Glutamatergic neuron (in vitro differentiated cells): ENCODE data around the gene SFXN1. TPM values are rescaled to one million over a fixed set of nuclear protein-coding genes. Genes with fewer than 3 reads are reported as not detected.

Experiments used
- DNase-seq: peaks from one replicate; pipeline ENCODE4 v3.0.0; 2022
- H3K27ac Mint-ChIP-seq: one replicate; pipeline ENCODE4 v1.8.0; 2020; ENCODE audit warnings: mild to moderate bottlenecking, mixed read lengths, inconsistent platforms; ENCODE audit not compliant: unreplicated experiment
- H3K27me3 Mint-ChIP-seq: one replicate; pipeline ENCODE4 v1.8.0; 2020; ENCODE audit warnings: mild to moderate bottlenecking, moderate library complexity, mixed read lengths, inconsistent platforms; ENCODE audit not compliant: unreplicated experiment
- H3K36me3 Mint-ChIP-seq: one replicate; pipeline ENCODE4 v1.8.0; 2020; ENCODE audit warnings: mild to moderate bottlenecking, mixed read lengths, inconsistent platforms; ENCODE audit not compliant: unreplicated experiment
- H3K4me1 Mint-ChIP-seq: one replicate; pipeline ENCODE4 v1.8.0; 2020; ENCODE audit warnings: mild to moderate bottlenecking, low read depth, mixed read lengths, inconsistent platforms; ENCODE audit not compliant: unreplicated experiment
- H3K4me3 Mint-ChIP-seq: one replicate; pipeline ENCODE4 v1.8.0; 2020; ENCODE audit warnings: mild to moderate bottlenecking, mixed read lengths, inconsistent platforms; ENCODE audit not compliant: unreplicated experiment
- H3K9me3 Mint-ChIP-seq: one replicate; pipeline ENCODE4 v1.8.0; 2020; ENCODE audit warnings: mild to moderate bottlenecking, moderate library complexity, mixed read lengths, inconsistent platforms; ENCODE audit not compliant: unreplicated experiment
- CTCF ChIP-seq: fragments of 200-600 bp; sonication (generic); IDR thresholded peaks from one replicate; pipeline ENCODE4 v1.5.0; 2021; ENCODE audit not compliant: partially characterized antibody, unreplicated experiment
- total RNA-seq: library from RNA; stranded (reverse); fragmentation: NEBNext Ultra II Directional; extraction: Animal tissue kit (Norgen Biotek cat#: 25700); gene quantifications from one replicate; pipeline ENCODE4 v1.2.1, GENCODE V29; 2021; ENCODE audit not compliant: unreplicated experiment

SFXN1 gene
- total RNA-seq, 1 donor from 2014 or later, result 67.7 TPM

GRCh38 chr5:175471196-175471595 lies 7.2 kb upstream of the SFXN1 start:
- no peak for DNase-seq
- no peak for TF ChIP-seq CTCF
- Mint-ChIP-seq H3K27ac (no peak overlapping the region), H3K4me3 (no peak overlapping the region), H3K9me3 (peaks cover 2% of the 10 kb centered on the region), H3K36me3 (peaks cover 5% of the 10 kb centered on the region), H3K27me3 (no peaks in the 10 kb centered on the region), H3K4me1 (no peaks in the 10 kb centered on the region)

- H3K36me3 Mint-ChIP-seq, result peaks cover 5% of the 10 kb centered on the region
- no peak overlapping the region for H3K27ac Mint-ChIP-seq
- H3K4me3 Mint-ChIP-seq, result no peak overlapping the region
- no peaks in the 10 kb centered on the region for H3K4me1 Mint-ChIP-seq
- no peaks in the 10 kb centered on the region for H3K27me3 Mint-ChIP-seq
- TF ChIP-seq CTCF, result no peak
- DNase-seq, result no peak
- H3K9me3 Mint-ChIP-seq, result peaks cover 2% of the 10 kb centered on the region
Observed at GRCh38 chr5:175471628-175472027, 6.7 kb upstream of the SFXN1 start.

GRCh38 chr5:175472378-175472777 lies 6.0 kb upstream of the SFXN1 start:
- Mint-ChIP-seq H3K27me3 (no peaks in the 10 kb centered on the region), H3K36me3 (peaks cover 5% of the 10 kb centered on the region), H3K27ac (no peak overlapping the region), H3K4me3 (no peak overlapping the region), H3K4me1 (no peaks in the 10 kb centered on the region), H3K9me3 (peaks cover 2% of the 10 kb centered on the region)
- TF ChIP-seq CTCF, result no peak
- DNase-seq, result no peak

- Mint-ChIP-seq H3K36me3 (peaks cover 5% of the 10 kb centered on the region), H3K27me3 (no peaks in the 10 kb centered on the region), H3K9me3 (peaks cover 5% of the 10 kb centered on the region), H3K27ac (no peak overlapping the region), H3K4me1 (peaks cover 6% of the 10 kb centered on the region), H3K4me3 (no peak overlapping the region)
- TF ChIP-seq CTCF, result no peak
- no peak for DNase-seq
Observed at GRCh38 chr5:175475248-175475647, 3.1 kb upstream of the SFXN1 start.

- TF ChIP-seq CTCF, result no peak
- H3K4me3 Mint-ChIP-seq, result peak overlapping the region; percentile 83
- H3K27me3 Mint-ChIP-seq, result no peaks in the 10 kb centered on the region
- no peak overlapping the region for H3K27ac Mint-ChIP-seq
- no peak for DNase-seq
- H3K9me3 Mint-ChIP-seq, result peaks cover 3% of the 10 kb centered on the region
- H3K4me1 Mint-ChIP-seq, result peaks cover 11% of the 10 kb centered on the region
- H3K36me3 Mint-ChIP-seq, result peaks cover 5% of the 10 kb centered on the region
Observed at GRCh38 chr5:175477440-175477839, 920 bp upstream of the SFXN1 start.
